Stomach (tissue), 9 donors: Measurements from ENCODE around the gene SLC24A3. TPM values are rescaled to one million over a fixed set of nuclear protein-coding genes. Genes with fewer than 3 reads are reported as not detected.

Experiments
- DNase-seq, 2 donors: peaks; one replicate each; pipeline versions ENCODE4 v3.0.0 to v3.0.0-alpha.2; 2013 to 2019
- H3K27ac ChIP-seq, 5 donors: fragments of 200-600 bp in 4 of 5; sonication (generic) in 4 of 5; one replicate each; pipeline ENCODE4 v1.5.1; 2013 to 2019; ENCODE audit warnings: mild to moderate bottlenecking in 1 of 5, moderate library complexity in 1 of 5
- H3K27me3 ChIP-seq, 3 donors: fragments of 200-600 bp; sonication (generic); one replicate each; pipeline ENCODE4 v1.5.1; 2017 to 2019; ENCODE audit warnings: mixed run types in 1 of 3
- H3K36me3 ChIP-seq, 4 donors: fragments of 200-600 bp; sonication (generic); 1 replicate in 3 of 4; 2 replicates in 1 of 4; pipeline ENCODE4 v1.5.1; 2016 to 2019
- H3K4me1 ChIP-seq, 4 donors: fragments of 200-600 bp; sonication (generic); one replicate each; pipeline ENCODE4 v1.5.1; 2016 to 2019
- H3K4me3 ChIP-seq, 4 donors: fragments of 200-600 bp; sonication (generic) in 3 of 4; one replicate each; pipeline ENCODE4 v1.5.1; 2016 to 2019; ENCODE audit warnings: mild to moderate bottlenecking in 1 of 4
- H3K9me3 ChIP-seq, 4 donors: fragments of 200-600 bp; sonication (generic); one replicate each; pipeline ENCODE4 v1.5.1; 2016 to 2019
- EP300 ChIP-seq: sonication (generic); formaldehyde crosslinking; IDR thresholded peaks from one replicate; pipeline ENCODE4 v1.6.1; 2017; ENCODE audit warnings: antibody characterized with exemption
- POLR2A ChIP-seq, 4 donors: fragments of 450-650 bp; IDR thresholded peaks; one replicate each; pipeline ENCODE4 v1.6.1; 2016; ENCODE audit warnings: antibody characterized with exemption in 4 of 4, control low read depth in 2 of 4, mild to moderate bottlenecking in 1 of 4, moderate library complexity in 1 of 4
- POLR2AphosphoS5 ChIP-seq, 3 donors: sonication (generic); formaldehyde crosslinking; IDR thresholded peaks; one replicate each; pipeline ENCODE4 v1.6.1; 2016; ENCODE audit warnings: antibody characterized with exemption in 3 of 3
- whole genome bisulfite sequencing, 5 donors: extraction: QIAGEN DNeasy Blood & Tissue Kit in 3 of 5; methylation state at CpG; one replicate each; pipeline versions ENCODE4 v1.1.5 to v1.1.7; 2013 to 2018; 5-methylcytosine and 5-hydroxymethylcytosine counted together
- intact Hi-C: fragments of 100-400 bp; cut with DNase I; formaldehyde crosslinking; loops from one replicate; pipeline ENCODE4 v1.15.1; 2023; ENCODE audit warnings: low total_unique reads
- polyA plus RNA-seq, 3 donors: library from polyadenylated mRNA; stranded (reverse); fragments of 200-250 nt; gene quantifications; one replicate each; pipeline ENCODE4 v1.2.3, GENCODE V29; 2013
- total RNA-seq, 5 donors: library from RNA; depleted of rRNA; stranded (reverse); fragments of >200 nt; gene quantifications; one replicate each; pipeline versions ENCODE4 v1.1.0 to v1.2.3, GENCODE V29; 2014 to 2016
- TF ChIP-seq, protein P1 (sequence below), 7 experiments: fragments of 450-650 bp in 4 of 7; fragments of 200-600 bp in 3 of 7; sonication (generic) in 3 of 7; IDR thresholded peaks; one replicate each; pipeline ENCODE4 v1.5.1; 2016 to 2019; ENCODE audit warnings: antibody characterized with exemption in 7 of 7, control low read depth in 2 of 7, mild to moderate bottlenecking in 1 of 7
- donor health status: healthy with polysubstance abuse.
- donor health status: Bipolar disorder and iron deficiency.
- donor health status: healthy.

The SLC24A3 gene
- total and polyA plus RNA-seq, 8 donors: 1.8 to 9.0 (median 4.5) TPM

- Histone ChIP-seq H3K4me3 (no peak overlapping the region), H3K27ac (peak overlapping the region in 3 of 5 donors; percentile 46 to 70 (median 65)), H3K4me1 (peaks cover 0 to 29% (median 4%) of the 10 kb centered on the region in 4 donors), H3K27me3 (no peaks in the 10 kb centered on the region), H3K36me3 (no peaks in the 10 kb centered on the region), H3K9me3 (no peaks in the 10 kb centered on the region)
- DNase-seq: no peak
- WGBS, 5 donors: 80 to 84% (median 82%) methylated on average over 10 to 13 of the region's 13 CpGs
- intact Hi-C loops: no loop called here
- TF ChIP-seq EP300 (no peak), POLR2A (IDR thresholded peaks at IDR 0.05) (no peak), POLR2AphosphoS5 (IDR thresholded peaks at IDR 0.05) (no peak)
- TF ChIP-seq, protein P1, sequence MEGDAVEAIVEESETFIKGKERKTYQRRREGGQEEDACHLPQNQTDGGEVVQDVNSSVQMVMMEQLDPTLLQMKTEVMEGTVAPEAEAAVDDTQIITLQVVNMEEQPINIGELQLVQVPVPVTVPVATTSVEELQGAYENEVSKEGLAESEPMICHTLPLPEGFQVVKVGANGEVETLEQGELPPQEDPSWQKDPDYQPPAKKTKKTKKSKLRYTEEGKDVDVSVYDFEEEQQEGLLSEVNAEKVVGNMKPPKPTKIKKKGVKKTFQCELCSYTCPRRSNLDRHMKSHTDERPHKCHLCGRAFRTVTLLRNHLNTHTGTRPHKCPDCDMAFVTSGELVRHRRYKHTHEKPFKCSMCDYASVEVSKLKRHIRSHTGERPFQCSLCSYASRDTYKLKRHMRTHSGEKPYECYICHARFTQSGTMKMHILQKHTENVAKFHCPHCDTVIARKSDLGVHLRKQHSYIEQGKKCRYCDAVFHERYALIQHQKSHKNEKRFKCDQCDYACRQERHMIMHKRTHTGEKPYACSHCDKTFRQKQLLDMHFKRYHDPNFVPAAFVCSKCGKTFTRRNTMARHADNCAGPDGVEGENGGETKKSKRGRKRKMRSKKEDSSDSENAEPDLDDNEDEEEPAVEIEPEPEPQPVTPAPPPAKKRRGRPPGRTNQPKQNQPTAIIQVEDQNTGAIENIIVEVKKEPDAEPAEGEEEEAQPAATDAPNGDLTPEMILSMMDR (IDR thresholded peaks at IDR 0.05): no peak
Observed at GRCh38 chr20:19253916-19254820, 41.7 kb downstream of the SLC24A3 start.

GRCh38 chr20:19254956-19255355 is 42.5 kb downstream of the SLC24A3 start:
- Histone ChIP-seq H3K4me3 (no peak overlapping the region), H3K27ac (peak overlapping the region in 1 of 5 donors; percentile 65), H3K27me3 (no peaks in the 10 kb centered on the region), H3K4me1 (peaks cover 0 to 29% (median 4%) of the 10 kb centered on the region in 4 donors), H3K36me3 (no peaks in the 10 kb centered on the region), H3K9me3 (no peaks in the 10 kb centered on the region)
- no peak for DNase-seq
- TF ChIP-seq EP300 (no peak), POLR2A (IDR thresholded peaks at IDR 0.05) (no peak), POLR2AphosphoS5 (IDR thresholded peaks at IDR 0.05) (no peak)
- TF ChIP-seq, protein P1 (IDR thresholded peaks at IDR 0.05): no peak
- 49 to 76% (median 63%) methylated on average over 4 of the region's 4 CpGs for WGBS, 5 donors
- intact Hi-C loops: no loop called here

- WGBS, 5 donors: 87 to 96% (median 92%) methylated on average over 2 of the region's 2 CpGs
- no peaks in the 10 kb centered on the region for H3K27me3 ChIP-seq
- no peaks in the 10 kb centered on the region for H3K9me3 ChIP-seq
- peaks cover 0 to 29% (median 4%) of the 10 kb centered on the region in 4 donors for H3K4me1 ChIP-seq
- no peaks in the 10 kb centered on the region for H3K36me3 ChIP-seq
- no peak overlapping the region for H3K27ac ChIP-seq
- peak in 1 of 2 donors; percentile 32 for DNase-seq
- H3K4me3 ChIP-seq: no peak overlapping the region
- TF ChIP-seq, protein P1 (IDR thresholded peaks at IDR 0.05): no peak
- TF ChIP-seq POLR2AphosphoS5 (IDR thresholded peaks at IDR 0.05) (no peak), POLR2A (IDR thresholded peaks at IDR 0.05) (no peak), EP300 (no peak)
- intact Hi-C loops: no loop called here
Observed at GRCh38 chr20:19256085-19256484, 43.6 kb downstream of the SLC24A3 start.

GRCh38 chr20:19256906-19257595 is 44.6 kb downstream of the SLC24A3 start:
- Histone ChIP-seq H3K27me3 (no peaks in the 10 kb centered on the region), H3K4me1 (peaks cover 0 to 21% (median 0%) of the 10 kb centered on the region in 4 donors), H3K4me3 (no peak overlapping the region), H3K9me3 (no peaks in the 10 kb centered on the region), H3K36me3 (no peaks in the 10 kb centered on the region), H3K27ac (no peak overlapping the region)
- intact Hi-C loops: no loop called here
- 80 to 88% (median 83%) methylated on average over 11 of the region's 11 CpGs for WGBS, 5 donors
- no peak for DNase-seq
- TF ChIP-seq, protein P1 (IDR thresholded peaks at IDR 0.05): no peak
- no peak for TF ChIP-seq EP300
- no peak for TF ChIP-seq POLR2AphosphoS5 (IDR thresholded peaks at IDR 0.05)
- no peak for TF ChIP-seq POLR2A (IDR thresholded peaks at IDR 0.05)
